HepG2 (cell line): ENCODE results near the gene MADD. TPM values are rescaled to one million over a fixed set of nuclear protein-coding genes. Genes with fewer than 3 reads are reported as not detected.

Source experiments
- ATAC-seq: fragments of 200-7000 bp; cut with Tn5 transposase; 3 replicates; pipeline ENCODE4 v1.9.1; 2020; ENCODE audit warnings: mild to moderate bottlenecking, moderate library complexity
- BruUV-seq: library from RNA; stranded (reverse); fragments of 400-500 nt; replicated peaks from 2 replicates; lab custom pipeline; 2021; lab: Mats Ljungman, UMichigan
- CTCF ChIA-PET: fragments of 300-600 bp; formaldehyde crosslinking; extraction: SDS; loops from one replicate; lab custom pipeline; 2021; ENCODE audit warnings: low total read pairs, inconsistent platforms, low intra/inter-chr PET ratio; lab: Yijun Ruan, JAX
- POLR2A ChIA-PET: fragments of 350-600 bp; sonication (Branson Sonifier 250); formaldehyde crosslinking; loops from one replicate; lab custom pipeline; 2020; ENCODE audit warnings: antibody characterized with exemption, inconsistent platforms; lab: Yijun Ruan, JAX
- DNase-seq: peaks from one replicate; pipeline ENCODE4 v3.0.0-alpha.2; 2015; ENCODE audit warnings: low spot score
- FAIRE-seq: peaks from 3 replicates; lab custom pipeline; 2011; peaks lifted over from hg19 to GRCh38; lab: Jason Lieb, UNC
- H2AFZ ChIP-seq: one replicate; pipeline ENCODE4 v1.6.1; 2011; ENCODE audit warnings: low read length, inconsistent platforms
- H3K27ac ChIP-seq: fragments of 300-600 bp; 3 replicates; pipeline ENCODE4 v1.8.0; 2011; ENCODE audit warnings: mixed run types, mild to moderate bottlenecking, mixed read lengths, low read length, inconsistent platforms; ENCODE audit not compliant: insufficient read depth; ENCODE audit errors: extremely low read length
- H3K27me3 ChIP-seq, 2 experiments: fragments of 200-600 bp in 1 of 2; 2 replicates in 1 of 2; 3 replicates in 1 of 2; pipeline versions ENCODE4 v1.6.0 to v1.8.0; 2011; ENCODE audit warnings: low read length in 2 of 2, mild to moderate bottlenecking in 2 of 2, moderate library complexity in 2 of 2, inconsistent platforms in 1 of 2; ENCODE audit not compliant: insufficient read depth in 2 of 2, control insufficient read depth in 1 of 2
- H3K36me3 ChIP-seq, 2 experiments: fragments of 200-600 bp in 1 of 2; replicated peaks in 1 of 2; 2 replicates in 1 of 2; 3 replicates in 1 of 2; pipeline versions ENCODE4 v1.5.1 to v1.8.0; 2011; ENCODE audit warnings: low read length in 2 of 2, inconsistent platforms in 1 of 2; ENCODE audit not compliant: insufficient read depth in 2 of 2, control insufficient read depth in 1 of 2
- H3K4me1 ChIP-seq: 2 replicates; pipeline ENCODE4 v1.5.1; 2012; ENCODE audit warnings: low read length, inconsistent platforms; ENCODE audit not compliant: insufficient read depth
- H3K4me2 ChIP-seq: 2 replicates; pipeline ENCODE4 v1.6.0; 2011; ENCODE audit warnings: low read depth, low read length, inconsistent platforms
- H3K4me3 ChIP-seq, 3 experiments: fragments of 200-600 bp in 1 of 3; sonication (generic), shearing (Covaris generic) in 1 of 3; replicated peaks in 1 of 3; 2 replicates each; pipeline ENCODE4 v1.5.1; 2011 to 2016; ENCODE audit warnings: low read length in 3 of 3, inconsistent platforms in 2 of 3, low read depth in 2 of 3, mild to moderate bottlenecking in 2 of 3, control low read depth in 1 of 3, mixed read lengths in 1 of 3; ENCODE audit not compliant: insufficient read depth in 1 of 3
- H3K79me2 ChIP-seq: one replicate; pipeline ENCODE4 v1.6.1; 2011; ENCODE audit warnings: low read length, inconsistent platforms; ENCODE audit not compliant: insufficient read depth
- H3K9ac ChIP-seq: 2 replicates; pipeline ENCODE4 v1.6.0; 2011; ENCODE audit warnings: mild to moderate bottlenecking, low read depth, low read length, inconsistent platforms; ENCODE audit not compliant: insufficient read depth
- H3K9me3 ChIP-seq: 2 replicates; pipeline ENCODE4 v1.5.1; 2012; ENCODE audit warnings: mild to moderate bottlenecking, low read length
- H4K20me1 ChIP-seq: 2 replicates; pipeline ENCODE4 v1.6.0; 2011; ENCODE audit warnings: inconsistent platforms, mild to moderate bottlenecking, low read length, moderate library complexity; ENCODE audit not compliant: insufficient read depth
- ARID3A ChIP-seq: IDR thresholded peaks from 2 replicates; pipeline ENCODE4 v1.6.1; 2012; ENCODE audit warnings: low read depth, low read length, improper control_type of control experiment
- DR1 ChIP-seq: sonication (generic); formaldehyde crosslinking; IDR thresholded peaks from 2 replicates; pipeline ENCODE4 v1.8.0; 2021; ENCODE audit warnings: mild to moderate bottlenecking, missing genetic modification reagents, inconsistent platforms
- FOXJ3 ChIP-seq: sonication (generic); formaldehyde crosslinking; IDR thresholded peaks from 2 replicates; pipeline ENCODE4 v1.4.0; 2020; ENCODE audit warnings: missing genetic modification reagents, mild to moderate bottlenecking, borderline replicate concordance
- FOXM1 ChIP-seq: sonication (generic); formaldehyde crosslinking; IDR thresholded peaks from 2 replicates; pipeline ENCODE4 v1.5.0; 2020; ENCODE audit warnings: missing genetic modification reagents
- HMGA1 ChIP-seq: sonication (generic); formaldehyde crosslinking; conservative IDR thresholded peaks from 2 replicates; pipeline ENCODE4 v1.4.0; 2020; ENCODE audit warnings: missing genetic modification reagents
- KDM3A ChIP-seq: IDR thresholded peaks from 2 replicates; pipeline ENCODE4 v1.6.1; 2018; ENCODE audit warnings: low read depth, missing compliant biosample characterization
- MIXL1 ChIP-seq: IDR thresholded peaks from 2 replicates; pipeline ENCODE4 v1.6.1; 2016
- NONO ChIP-seq, 2 experiments: fragments of 450-650 bp in 1 of 2; sonication (generic) in 1 of 2; formaldehyde crosslinking in 1 of 2; IDR thresholded peaks in 1 of 2; conservative IDR thresholded peaks in 1 of 2; 2 replicates each; pipeline versions ENCODE4 v1.6.1 to v1.8.0; 2017 to 2022; ENCODE audit warnings: mild to moderate bottlenecking in 1 of 2, missing genetic modification reagents in 1 of 2, moderate library complexity in 1 of 2
- ONECUT2 ChIP-seq: sonication (generic); formaldehyde crosslinking; IDR thresholded peaks from 2 replicates; pipeline ENCODE4 v1.4.0; 2020; ENCODE audit warnings: missing genetic modification reagents
- PBX2 ChIP-seq: IDR thresholded peaks from 2 replicates; pipeline ENCODE4 v1.6.1; 2016; ENCODE audit warnings: control low read depth
- TFDP1 ChIP-seq: IDR thresholded peaks from 2 replicates; pipeline ENCODE4 v1.6.1; 2016; ENCODE audit warnings: missing compliant biosample characterization, missing genetic modification reagents, borderline replicate concordance
- YEATS4 ChIP-seq: sonication (generic); formaldehyde crosslinking; IDR thresholded peaks from 2 replicates; pipeline ENCODE4 v1.4.0; 2020; ENCODE audit warnings: missing genetic modification reagents, borderline replicate concordance
- ZNF367 ChIP-seq: sonication (generic); formaldehyde crosslinking; IDR thresholded peaks from 2 replicates; pipeline ENCODE4 v1.4.0; 2020; ENCODE audit warnings: missing genetic modification reagents, borderline replicate concordance
- ZNF574 ChIP-seq: sonication (generic); formaldehyde crosslinking; IDR thresholded peaks from 2 replicates; pipeline ENCODE4 v1.4.0; 2020; ENCODE audit warnings: missing genetic modification reagents
- WGBS: methylation state at CpG from one replicate; pipeline ENCODE4 v1.1.6; 2017; ENCODE audit warnings: low lambda C conversion rate; 5-methylcytosine and 5-hydroxymethylcytosine counted together
- in situ Hi-C: cut with HindIII; loops from 2 replicates; pipeline ENCODE4 v1.10.0; 2017; ENCODE audit warnings: low pct_unique_long_range_greater_than_20kb; ENCODE audit not compliant: extremely low pct_ligation_motif_present
- intact Hi-C: fragments of 100-400 bp; cut with micrococcal nuclease; formaldehyde crosslinking; loops from one replicate; pipeline ENCODE4 v1.10.0; 2022; ENCODE audit not compliant: unreplicated experiment
- polyA plus RNA-seq, 8 experiments: library from polyadenylated mRNA; depleted of rRNA in 3 of 8; stranded (reverse) in 7 of 8; unstranded in 1 of 8; fragments of >200 nt; fragmentation: Illumina TruSeq in 4 of 8; extraction: Trizol in 4 of 8; gene quantifications; 2 replicates each; pipeline versions ENCODE4 v1.2.1 to v1.2.3, GENCODE V29; 2011 to 2016; ENCODE audit warnings: low read depth in 4 of 8, missing spikeins in 1 of 8, mixed read lengths in 1 of 8; ENCODE audit not compliant: insufficient read depth in 1 of 8
- total RNA-seq, 5 experiments: library from RNA; depleted of rRNA; stranded (reverse); fragments of >200 nt; fragmentation: Illumina TruSeq; extraction: Trizol; gene quantifications; 2 replicates each; pipeline ENCODE4 v1.2.3, GENCODE V29; 2016; ENCODE audit warnings: low read depth in 1 of 5

The MADD gene
- total and polyA plus RNA-seq, 2 of the 13 experiments (the other 11 are each of a cell fraction or from before 2014, with no cell fraction given): 18.0 to 29.2 TPM

- in situ Hi-C loops (loop anchor here (5.0 kb wide), 1 partner anchor 70 kb away; the partner anchor contains the start of gene ARFGAP2), intact Hi-C loops (no loop called here)
- ATAC-seq: no peak
- no peak for TF ChIP-seq KDM3A (CRISPR knock-in tag)
- TF ChIP-seq PBX2: no peak
- TF ChIP-seq FOXM1 (CRISPR knock-in tag): no peak
- no peak for TF ChIP-seq DR1
- no peak for TF ChIP-seq NONO (IDR thresholded peaks at IDR 0.05)
- TF ChIP-seq NONO (CRISPR knock-in tag; conservative IDR thresholded peaks at IDR 0.05): no peak
- TF ChIP-seq TFDP1 (CRISPR knock-in tag): no peak
- TF ChIP-seq ZNF367 (CRISPR knock-in tag): no peak
- TF ChIP-seq MIXL1 (CRISPR knock-in tag): no peak
- no peak for TF ChIP-seq HMGA1
- TF ChIP-seq ARID3A: no peak
- no peak for TF ChIP-seq ONECUT2 (CRISPR knock-in tag)
- no peak for TF ChIP-seq FOXJ3 (CRISPR knock-in tag)
- no peak for TF ChIP-seq ZNF574 (CRISPR knock-in tag)
- TF ChIP-seq YEATS4: no peak
- peak overlapping the region in 2 of 3 experiments; percentile 69 to 92; a peak in 4 of 6 replicates for H3K4me3 ChIP-seq
- POLR2A ChIA-PET: interaction anchor here (0.9 to 4.1 kb wide), 9 partner anchors 11 to 69 kb away, joined by 3 to 106 read pairs (median 30); partner anchors contain the start of genes ARFGAP2, DDB2 and NR1H3
- H3K4me2 ChIP-seq: peak overlapping the region; percentile 88
- WGBS: 100% methylated on average over 2 of the region's 5 CpGs
- no peaks in the 10 kb centered on the region for H4K20me1 ChIP-seq
- CTCF ChIA-PET: no interaction called here
- no peak overlapping the region for H2AFZ ChIP-seq
- FAIRE-seq: no peak
- H3K4me1 ChIP-seq: peaks cover 66% of the 10 kb centered on the region
- no peaks in the 10 kb centered on the region for H3K9me3 ChIP-seq
- peaks cover 9 to 16% of the 10 kb centered on the region in 2 experiments; a peak in 4 of 5 replicates for H3K36me3 ChIP-seq
- peak overlapping the region; percentile 84 for H3K9ac ChIP-seq
- no peaks in the 10 kb centered on the region; a peak in 1 of 5 replicates for H3K27me3 ChIP-seq
- DNase-seq: no peak
- H3K27ac ChIP-seq: no peak overlapping the region
- no TSS peak for BruUV-seq
- H3K79me2 ChIP-seq: peaks cover 35% of the 10 kb centered on the region
Measured at GRCh38 chr11:47247502-47247901, 22.4 kb upstream of the MADD start.
